ENCODE measurements around the gene CIROP. TPM values are rescaled to one million over a fixed set of nuclear protein-coding genes. Genes with fewer than 3 reads are reported as not detected.

Gene CIROP
- total and polyA plus RNA-seq, 9 of the 15 experiments (the other 6 are each of a cell fraction or from before 2014, with no cell fraction given), result not detected

GRCh38 chr14:23093991-23094665, 10.7 kb downstream of the CIROP start (continued):
- TF ChIP-seq ZNF407 (IDR thresholded peaks at IDR 0.05; ENCODE audit: low read depth) (peak; percentile 15; the same call in 1 of the 2 replicates), ATF2 (CRISPR knock-in tag; IDR thresholded peaks at IDR 0.05) (no peak), MGA (IDR thresholded peaks at IDR 0.05) (no peak), SREBF1 (IDR thresholded peaks at IDR 0.05; ENCODE audit: borderline replicate concordance, low read depth, low read length) (no peak), SOX6 (IDR thresholded peaks at IDR 0.05) (no peak)

Data from K562 (cell line).